SK-N-SH (cell line): ENCODE measurements around the gene UNC5B. TPM values are rescaled to one million over a fixed set of nuclear protein-coding genes. Genes with fewer than 3 reads are reported as not detected.

Experiments
- CTCF ChIA-PET: fragments of 300-600, 350-600 bp; formaldehyde crosslinking; extraction: SDS; loops from one replicate; lab custom pipeline; 2021; lab: Yijun Ruan, JAX
- POLR2A ChIA-PET: fragments of 350-600 bp; sonication (Branson Sonifier 250); formaldehyde crosslinking; extraction: SDS; loops from one replicate; lab custom pipeline; 2020; ENCODE audit warnings: antibody characterized with exemption, inconsistent platforms; lab: Yijun Ruan, JAX
- DNase-seq: peaks from one replicate; pipeline ENCODE4 v3.0.0; 2012
- H2AFZ ChIP-seq: fragments of 200-600 bp; sonication (generic); 2 replicates; pipeline ENCODE4 v1.8.1; 2016; ENCODE audit warnings: antibody characterized with exemption, mild to moderate bottlenecking, low read depth
- H3F3A ChIP-seq: fragments of 200-600 bp; sonication (generic); replicated peaks from 2 replicates; pipeline ENCODE3; 2016; ENCODE audit warnings: antibody characterized with exemption, mild to moderate bottlenecking; ENCODE audit not compliant: insufficient read depth
- H3K27ac ChIP-seq, 2 experiments: fragments of 200-500 bp in 1 of 2; fragments of 200-600 bp in 1 of 2; sonication (Bioruptor generic) in 1 of 2; sonication (generic), shearing (Covaris generic) in 1 of 2; 2 replicates each; pipeline versions ENCODE4 v1.5.1 to v1.6.1; 2014 to 2016; ENCODE audit warnings: low read depth in 2 of 2, inconsistent platforms in 1 of 2, low read length in 1 of 2, mild to moderate bottlenecking in 1 of 2, mixed read lengths in 1 of 2
- H3K27me3 ChIP-seq: fragments of 200-600 bp; sonication (generic), shearing (Covaris generic); 2 replicates; pipeline ENCODE4 v1.6.1; 2016; ENCODE audit warnings: mixed run types; ENCODE audit not compliant: insufficient read depth
- H3K36me3 ChIP-seq, 2 experiments: fragments of 200-500 bp in 1 of 2; fragments of 200-600 bp in 1 of 2; sonication (Bioruptor generic) in 1 of 2; sonication (generic) in 1 of 2; replicated peaks in 1 of 2; 2 replicates each; pipeline versions ENCODE3 to v1.5.1; 2014 to 2016; ENCODE audit warnings: low read length in 1 of 2, mild to moderate bottlenecking in 1 of 2; ENCODE audit not compliant: insufficient read depth in 2 of 2, control insufficient read depth in 1 of 2
- H3K4me1 ChIP-seq, 2 experiments: fragments of 200-500 bp in 1 of 2; fragments of 200-600 bp in 1 of 2; sonication (Bioruptor generic) in 1 of 2; sonication (generic), shearing (Covaris generic) in 1 of 2; 2 replicates each; pipeline versions ENCODE4 v1.5.1 to v1.6.1; 2014 to 2016; ENCODE audit warnings: low read depth in 1 of 2, low read length in 1 of 2, mixed run types in 1 of 2; ENCODE audit not compliant: insufficient read depth in 2 of 2, control insufficient read depth in 1 of 2
- H3K4me2 ChIP-seq: fragments of 200-600 bp; sonication (generic), shearing (Covaris generic); 2 replicates; pipeline ENCODE4 v1.6.1; 2017; ENCODE audit warnings: mixed run types
- H3K4me3 ChIP-seq, 2 experiments: fragments of 200-500 bp in 1 of 2; fragments of 200-600 bp in 1 of 2; sonication (Bioruptor generic) in 1 of 2; sonication (generic), shearing (Covaris generic) in 1 of 2; 2 replicates each; pipeline versions ENCODE4 v1.5.1 to v1.8.1; 2014 to 2016; ENCODE audit warnings: low read depth in 2 of 2, inconsistent platforms in 1 of 2, low read length in 1 of 2, mild to moderate bottlenecking in 1 of 2, mixed read lengths in 1 of 2, moderate library complexity in 1 of 2
- H3K79me2 ChIP-seq: fragments of 200-600 bp; sonication (generic); 2 replicates; pipeline ENCODE4 v1.8.1; 2017; ENCODE audit warnings: mild to moderate bottlenecking; ENCODE audit not compliant: insufficient read depth
- H3K9ac ChIP-seq: fragments of 200-600 bp; sonication (generic); 2 replicates; pipeline ENCODE4 v1.6.1; 2017; ENCODE audit warnings: mixed run types
- H3K9me2 ChIP-seq: fragments of 200-600 bp; sonication (generic); 2 replicates; pipeline ENCODE4 v1.6.1; 2017; ENCODE audit warnings: mixed run types
- H3K9me3 ChIP-seq: fragments of 200-600 bp; sonication (generic); 2 replicates; pipeline ENCODE4 v1.6.1; 2017; ENCODE audit warnings: mixed run types, mild to moderate bottlenecking, moderate library complexity
- H4K20me1 ChIP-seq: fragments of 200-600 bp; sonication (generic); 2 replicates; pipeline ENCODE4 v1.6.1; 2017; ENCODE audit warnings: mild to moderate bottlenecking, mixed run types; ENCODE audit not compliant: insufficient read depth
- CHD2 ChIP-seq: fragments of 150-350 bp; IDR thresholded peaks from 2 replicates; pipeline ENCODE4 v1.6.1; 2018; ENCODE audit warnings: low read length; ENCODE audit not compliant: partially characterized antibody
- ELF1 ChIP-seq: IDR thresholded peaks from 2 replicates; pipeline ENCODE4 v1.4.0; 2012
- FOSL2 ChIP-seq: IDR thresholded peaks from 2 replicates; pipeline ENCODE4 v1.4.0; 2012; ENCODE audit warnings: low read depth, mild to moderate bottlenecking, moderate library complexity, borderline replicate concordance
- FOXJ3 ChIP-seq: sonication (generic); formaldehyde crosslinking; IDR thresholded peaks from 2 replicates; pipeline ENCODE4 v1.5.1; 2020; ENCODE audit warnings: mild to moderate bottlenecking, missing genetic modification reagents
- FOXM1 ChIP-seq: IDR thresholded peaks from 2 replicates; pipeline ENCODE4 v1.4.0; 2012; ENCODE audit warnings: low read depth, mild to moderate bottlenecking
- IRF3 ChIP-seq: fragments of 150-350 bp; IDR thresholded peaks from 2 replicates; pipeline ENCODE4 v1.6.1; 2016; ENCODE audit warnings: mild to moderate bottlenecking, low read depth, low read length
- MEF2A ChIP-seq: IDR thresholded peaks from 2 replicates; pipeline ENCODE4 v1.4.0; 2012; ENCODE audit warnings: low read depth, borderline replicate concordance
- RAD21 ChIP-seq: IDR thresholded peaks from 2 replicates; pipeline ENCODE4 v1.6.1; 2012; ENCODE audit warnings: mild to moderate bottlenecking, low read length
- RCOR1 ChIP-seq: fragments of 150-350 bp; IDR thresholded peaks from 2 replicates; pipeline ENCODE4 v1.6.1; 2017; ENCODE audit warnings: antibody characterized with exemption, low read length
- SMC3 ChIP-seq: IDR thresholded peaks from 2 replicates; pipeline ENCODE4 v1.6.1; 2012; ENCODE audit warnings: low read depth, low read length, improper control_type of control experiment
- TAF1 ChIP-seq: IDR thresholded peaks from 2 replicates; pipeline ENCODE4 v1.6.1; 2012; ENCODE audit warnings: low read depth, mild to moderate bottlenecking, low read length, moderate library complexity, borderline replicate concordance
- YY1 ChIP-seq: IDR thresholded peaks from 2 replicates; pipeline ENCODE4 v1.4.0; 2012; ENCODE audit warnings: low read depth, mild to moderate bottlenecking
- WGBS: methylation state at CpG from one replicate; pipeline ENCODE4 v1.1.6; 2017; ENCODE audit warnings: low lambda C conversion rate; 5-methylcytosine and 5-hydroxymethylcytosine counted together
- polyA plus RNA-seq, 3 experiments: library from polyadenylated mRNA; depleted of rRNA; stranded (reverse); fragments of >200 nt; gene quantifications; 2 replicates each; pipeline ENCODE4 v1.2.3, GENCODE V29; 2012
- TF ChIP-seq, protein P1 (sequence below): IDR thresholded peaks from 2 replicates; pipeline ENCODE4 v1.4.0; 2012; ENCODE audit warnings: low read depth, borderline replicate concordance
- TF ChIP-seq, protein P2 (sequence below): fragments of 200-600 bp; sonication (generic); IDR thresholded peaks from 2 replicates; pipeline ENCODE4 v1.6.1; 2017; ENCODE audit warnings: antibody characterized with exemption, mild to moderate bottlenecking, moderate library complexity
- TF ChIP-seq, protein P3 (sequence below): IDR thresholded peaks from 2 replicates; pipeline ENCODE4 v1.4.0; 2012; ENCODE audit warnings: low read depth, borderline replicate concordance
- TF ChIP-seq, protein P4 (sequence below): IDR thresholded peaks from 2 replicates; pipeline ENCODE4 v1.4.0; 2012; ENCODE audit warnings: low read depth

The UNC5B gene
- polyA plus RNA-seq, 1 of the 3 experiments (the other 2 are of a cell fraction) = 13.8 TPM

GRCh38 chr10:71336632-71337031 is 124.3 kb downstream of the UNC5B start:
- CTCF ChIA-PET = interaction anchor here (1.0 to 12.4 kb wide), 4 partner anchors 16 to 372 kb away, joined by 3 to 99 read pairs (median 5); partner anchors contain the start of gene SLC29A3
- Histone ChIP-seq H3F3A (no peaks in the 10 kb centered on the region), H3K9me2 (no peaks in the 10 kb centered on the region), H3K27ac (no peak overlapping the region), H3K4me3 (no peak overlapping the region), H3K27me3 (no peaks in the 10 kb centered on the region), H2AFZ (no peak overlapping the region), H3K9me3 (no peaks in the 10 kb centered on the region), H3K9ac (no peak overlapping the region), H3K4me2 (no peak overlapping the region), H3K36me3 (peaks cover 0 to 2% of the 10 kb centered on the region in 2 experiments), H3K79me2 (no peaks in the 10 kb centered on the region), H4K20me1 (no peaks in the 10 kb centered on the region), H3K4me1 (peaks cover 0 to 15% of the 10 kb centered on the region in 2 experiments; a peak in 1 of 4 replicates)
- DNase-seq = no peak
- POLR2A ChIA-PET = no interaction called here
- WGBS = 80% methylated on average over 6 of the region's 6 CpGs
- no peak for TF ChIP-seq FOSL2
- TF ChIP-seq YY1 = no peak
- TF ChIP-seq FOXJ3 (CRISPR knock-in tag) = no peak
- no peak for TF ChIP-seq FOXM1
- no peak for TF ChIP-seq RAD21
- no peak for TF ChIP-seq CHD2
- TF ChIP-seq, protein P1, sequence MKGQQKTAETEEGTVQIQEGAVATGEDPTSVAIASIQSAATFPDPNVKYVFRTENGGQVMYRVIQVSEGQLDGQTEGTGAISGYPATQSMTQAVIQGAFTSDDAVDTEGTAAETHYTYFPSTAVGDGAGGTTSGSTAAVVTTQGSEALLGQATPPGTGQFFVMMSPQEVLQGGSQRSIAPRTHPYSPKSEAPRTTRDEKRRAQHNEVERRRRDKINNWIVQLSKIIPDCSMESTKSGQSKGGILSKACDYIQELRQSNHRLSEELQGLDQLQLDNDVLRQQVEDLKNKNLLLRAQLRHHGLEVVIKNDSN = no peak
- TF ChIP-seq, protein P2, sequence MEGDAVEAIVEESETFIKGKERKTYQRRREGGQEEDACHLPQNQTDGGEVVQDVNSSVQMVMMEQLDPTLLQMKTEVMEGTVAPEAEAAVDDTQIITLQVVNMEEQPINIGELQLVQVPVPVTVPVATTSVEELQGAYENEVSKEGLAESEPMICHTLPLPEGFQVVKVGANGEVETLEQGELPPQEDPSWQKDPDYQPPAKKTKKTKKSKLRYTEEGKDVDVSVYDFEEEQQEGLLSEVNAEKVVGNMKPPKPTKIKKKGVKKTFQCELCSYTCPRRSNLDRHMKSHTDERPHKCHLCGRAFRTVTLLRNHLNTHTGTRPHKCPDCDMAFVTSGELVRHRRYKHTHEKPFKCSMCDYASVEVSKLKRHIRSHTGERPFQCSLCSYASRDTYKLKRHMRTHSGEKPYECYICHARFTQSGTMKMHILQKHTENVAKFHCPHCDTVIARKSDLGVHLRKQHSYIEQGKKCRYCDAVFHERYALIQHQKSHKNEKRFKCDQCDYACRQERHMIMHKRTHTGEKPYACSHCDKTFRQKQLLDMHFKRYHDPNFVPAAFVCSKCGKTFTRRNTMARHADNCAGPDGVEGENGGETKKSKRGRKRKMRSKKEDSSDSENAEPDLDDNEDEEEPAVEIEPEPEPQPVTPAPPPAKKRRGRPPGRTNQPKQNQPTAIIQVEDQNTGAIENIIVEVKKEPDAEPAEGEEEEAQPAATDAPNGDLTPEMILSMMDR = no peak
- TF ChIP-seq SMC3 = no peak
- TF ChIP-seq RCOR1 = no peak
- TF ChIP-seq, protein P3, sequence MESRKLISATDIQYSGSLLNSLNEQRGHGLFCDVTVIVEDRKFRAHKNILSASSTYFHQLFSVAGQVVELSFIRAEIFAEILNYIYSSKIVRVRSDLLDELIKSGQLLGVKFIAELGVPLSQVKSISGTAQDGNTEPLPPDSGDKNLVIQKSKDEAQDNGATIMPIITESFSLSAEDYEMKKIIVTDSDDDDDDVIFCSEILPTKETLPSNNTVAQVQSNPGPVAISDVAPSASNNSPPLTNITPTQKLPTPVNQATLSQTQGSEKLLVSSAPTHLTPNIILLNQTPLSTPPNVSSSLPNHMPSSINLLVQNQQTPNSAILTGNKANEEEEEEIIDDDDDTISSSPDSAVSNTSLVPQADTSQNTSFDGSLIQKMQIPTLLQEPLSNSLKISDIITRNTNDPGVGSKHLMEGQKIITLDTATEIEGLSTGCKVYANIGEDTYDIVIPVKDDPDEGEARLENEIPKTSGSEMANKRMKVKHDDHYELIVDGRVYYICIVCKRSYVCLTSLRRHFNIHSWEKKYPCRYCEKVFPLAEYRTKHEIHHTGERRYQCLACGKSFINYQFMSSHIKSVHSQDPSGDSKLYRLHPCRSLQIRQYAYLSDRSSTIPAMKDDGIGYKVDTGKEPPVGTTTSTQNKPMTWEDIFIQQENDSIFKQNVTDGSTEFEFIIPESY = no peak
- TF ChIP-seq, protein P4, sequence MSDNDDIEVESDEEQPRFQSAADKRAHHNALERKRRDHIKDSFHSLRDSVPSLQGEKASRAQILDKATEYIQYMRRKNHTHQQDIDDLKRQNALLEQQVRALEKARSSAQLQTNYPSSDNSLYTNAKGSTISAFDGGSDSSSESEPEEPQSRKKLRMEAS = no peak
- no peak for TF ChIP-seq ELF1
- TF ChIP-seq MEF2A = no peak
- TF ChIP-seq TAF1 = no peak
- TF ChIP-seq IRF3 = no peak
